Natural killer cell (primary cell): Measurements from ENCODE around the gene HSPG2. TPM values are rescaled to one million over a fixed set of nuclear protein-coding genes. Genes with fewer than 3 reads are reported as not detected.

ENCODE experiments used
- ATAC-seq, 3 donors: fragments of 150-1000 bp in 2 of 3; fragments of 200-7000 bp in 1 of 3; cut with Tn5 transposase; 1 replicate in 1 of 3; 2 replicates in 2 of 3; pipeline ENCODE4 v1.10.0; 2021; ENCODE audit warnings: mild to moderate bottlenecking in 2 of 3, moderate library complexity in 2 of 3
- DNase-seq, 2 donors: peaks; one replicate each; pipeline versions ENCODE4 v3.0.0 to v3.0.0-alpha.2; 2013 to 2021; ENCODE audit warnings: mixed read lengths in 1 of 2
- H3K27ac ChIP-seq: one replicate; pipeline ENCODE4 v1.5.1; 2013; ENCODE audit warnings: mild to moderate bottlenecking, low read length
- H3K27me3 ChIP-seq: one replicate; pipeline ENCODE4 v1.6.1; 2013; ENCODE audit warnings: low read length; ENCODE audit not compliant: control insufficient read depth, insufficient read depth
- H3K36me3 ChIP-seq: one replicate; pipeline ENCODE4 v1.6.1; 2013; ENCODE audit warnings: low read length; ENCODE audit not compliant: control insufficient read depth, insufficient read depth
- H3K4me1 ChIP-seq: one replicate; pipeline ENCODE4 v1.6.1; 2013; ENCODE audit warnings: low read length; ENCODE audit not compliant: control insufficient read depth, insufficient read depth
- H3K4me3 ChIP-seq: one replicate; pipeline ENCODE4 v1.5.1; 2013; ENCODE audit warnings: low read length
- H3K9me3 ChIP-seq: one replicate; pipeline ENCODE4 v1.6.1; 2013; ENCODE audit warnings: low read length; ENCODE audit not compliant: control insufficient read depth, insufficient read depth
- H3K27ac Mint-ChIP-seq, 2 donors: one replicate each; pipeline ENCODE4 v1.8.0; 2022; ENCODE audit warnings: mild to moderate bottlenecking in 2 of 2, mixed read lengths in 2 of 2, moderate library complexity in 1 of 2
- H3K27me3 Mint-ChIP-seq, 2 donors: one replicate each; pipeline ENCODE4 v1.8.0; 2022; ENCODE audit warnings: low read depth in 2 of 2, mixed read lengths in 2 of 2
- H3K36me3 Mint-ChIP-seq: one replicate; pipeline ENCODE4 v1.8.0; 2022; ENCODE audit warnings: mixed read lengths
- H3K4me1 Mint-ChIP-seq, 2 donors: one replicate each; pipeline ENCODE4 v1.8.0; 2022; ENCODE audit warnings: mixed read lengths in 2 of 2
- H3K4me3 Mint-ChIP-seq: one replicate; pipeline ENCODE4 v1.8.0; 2022; ENCODE audit warnings: mild to moderate bottlenecking, moderate library complexity, mixed read lengths
- H3K9me3 Mint-ChIP-seq, 2 donors: one replicate each; pipeline ENCODE4 v1.8.0; 2022; ENCODE audit warnings: mixed read lengths in 2 of 2
- WGBS: methylation state at CpG from one replicate; pipeline ENCODE4 v1.1.7; 2013; ENCODE audit warnings: missing lambda C conversion rate; ENCODE audit not compliant: insufficient coverage; 5-methylcytosine and 5-hydroxymethylcytosine counted together
- intact Hi-C: fragments of 100-400 bp; cut with micrococcal nuclease; formaldehyde crosslinking; loops from one replicate; pipeline ENCODE4 v1.14.2; 2022
- total RNA-seq, 4 donors: library from RNA; stranded (reverse); fragments of 120-200 nt in 1 of 4; gene quantifications; one replicate each; pipeline versions ENCODE4 v1.2.3 to v1.2.4, GENCODE V29; 2013 to 2022
- TF ChIP-seq, protein P1 (sequence below): fragments of 200-600 bp; IDR thresholded peaks from one replicate; pipeline ENCODE4 v1.8.0; 2022; ENCODE audit warnings: antibody characterized with exemption

The HSPG2 gene
- total RNA-seq, 3 donors from 2014 or later (not counting 1 experiment from before 2014, with no cell fraction given) = 0.54 to 0.93 (median 0.90) TPM

GRCh38 chr1:21924503-21925005 is 12.6 kb downstream of the HSPG2 start:
- Histone ChIP-seq H3K27ac (no peak overlapping the region), H3K4me3 (no peak overlapping the region), H3K27me3 (no peaks in the 10 kb centered on the region), H3K36me3 (no peaks in the 10 kb centered on the region), H3K9me3 (no peaks in the 10 kb centered on the region), H3K4me1 (no peaks in the 10 kb centered on the region)
- H3K4me1 Mint-ChIP-seq = no peaks in the 10 kb centered on the region
- TF ChIP-seq, protein P1, sequence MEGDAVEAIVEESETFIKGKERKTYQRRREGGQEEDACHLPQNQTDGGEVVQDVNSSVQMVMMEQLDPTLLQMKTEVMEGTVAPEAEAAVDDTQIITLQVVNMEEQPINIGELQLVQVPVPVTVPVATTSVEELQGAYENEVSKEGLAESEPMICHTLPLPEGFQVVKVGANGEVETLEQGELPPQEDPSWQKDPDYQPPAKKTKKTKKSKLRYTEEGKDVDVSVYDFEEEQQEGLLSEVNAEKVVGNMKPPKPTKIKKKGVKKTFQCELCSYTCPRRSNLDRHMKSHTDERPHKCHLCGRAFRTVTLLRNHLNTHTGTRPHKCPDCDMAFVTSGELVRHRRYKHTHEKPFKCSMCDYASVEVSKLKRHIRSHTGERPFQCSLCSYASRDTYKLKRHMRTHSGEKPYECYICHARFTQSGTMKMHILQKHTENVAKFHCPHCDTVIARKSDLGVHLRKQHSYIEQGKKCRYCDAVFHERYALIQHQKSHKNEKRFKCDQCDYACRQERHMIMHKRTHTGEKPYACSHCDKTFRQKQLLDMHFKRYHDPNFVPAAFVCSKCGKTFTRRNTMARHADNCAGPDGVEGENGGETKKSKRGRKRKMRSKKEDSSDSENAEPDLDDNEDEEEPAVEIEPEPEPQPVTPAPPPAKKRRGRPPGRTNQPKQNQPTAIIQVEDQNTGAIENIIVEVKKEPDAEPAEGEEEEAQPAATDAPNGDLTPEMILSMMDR = no peak
- H3K27ac Mint-ChIP-seq = no peak overlapping the region
- ATAC-seq (no peak), DNase-seq (no peak)
- no peak overlapping the region for H3K4me3 Mint-ChIP-seq
- no peaks in the 10 kb centered on the region for H3K9me3 Mint-ChIP-seq
- no peaks in the 10 kb centered on the region for H3K36me3 Mint-ChIP-seq
- intact Hi-C loops = no loop called here
- peaks cover 0 to 2% of the 10 kb centered on the region in 2 donors for H3K27me3 Mint-ChIP-seq
- WGBS = 66% methylated on average over 5 of the region's 5 CpGs

- ATAC-seq = no peak
Measured at GRCh38 chr1:21922090-21923013, 14.8 kb downstream of the HSPG2 start.

DNA sequence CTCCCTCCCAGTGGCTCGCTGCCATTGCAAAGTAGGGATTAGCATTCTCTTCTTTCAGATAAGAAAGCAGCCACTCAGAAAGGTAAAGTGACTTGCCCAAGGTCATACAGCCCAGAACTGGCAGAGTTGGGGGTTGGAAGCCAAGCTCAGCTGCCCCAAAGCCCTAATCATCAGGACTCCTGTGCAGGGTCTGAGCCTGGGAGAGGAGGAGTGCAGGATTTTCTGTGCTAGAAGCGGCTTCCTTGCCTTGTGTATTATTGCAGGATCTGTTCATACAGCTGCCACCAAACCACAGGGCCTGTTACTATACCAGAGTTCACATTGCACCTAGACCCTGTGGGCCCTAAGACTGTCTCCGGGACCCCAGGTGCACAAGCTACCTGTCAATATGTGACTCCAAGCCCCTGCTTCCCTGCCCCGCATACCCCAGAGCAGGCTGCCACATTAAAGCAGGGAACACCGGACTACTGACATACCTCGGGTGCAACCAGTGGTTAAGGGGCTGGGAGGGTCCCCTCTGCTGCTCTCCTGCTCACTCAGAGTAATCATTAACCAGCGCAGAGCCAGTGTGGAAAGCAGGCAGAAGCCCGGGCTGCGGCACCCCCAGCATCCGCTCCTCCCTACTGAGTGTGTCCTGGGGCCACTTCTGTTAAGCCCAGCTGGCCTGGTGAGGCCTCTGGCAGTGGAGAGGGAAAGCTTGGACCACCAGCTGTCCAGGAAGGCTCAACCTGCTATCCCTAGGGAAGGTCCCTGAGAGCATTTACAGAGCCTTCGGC is 15.8 kb downstream of the HSPG2 start:
- Mint-ChIP-seq H3K4me1 (no peaks in the 10 kb centered on the region), H3K36me3 (no peaks in the 10 kb centered on the region), H3K9me3 (no peaks in the 10 kb centered on the region), H3K4me3 (no peak overlapping the region), H3K27me3 (peaks cover 0 to 2% of the 10 kb centered on the region in 2 donors), H3K27ac (no peak overlapping the region)
- DNase-seq (no peak), ATAC-seq (no peak)
- Histone ChIP-seq H3K27me3 (no peaks in the 10 kb centered on the region), H3K36me3 (no peaks in the 10 kb centered on the region), H3K4me3 (no peak overlapping the region), H3K9me3 (no peaks in the 10 kb centered on the region), H3K27ac (no peak overlapping the region), H3K4me1 (no peaks in the 10 kb centered on the region)
- intact Hi-C loops = no loop called here
- TF ChIP-seq, protein P1 = no peak
- 86% methylated on average over 9 of the region's 11 CpGs for WGBS

More at GRCh38 chr1:21922090-21923013, 14.8 kb downstream of the HSPG2 start:
- Histone ChIP-seq H3K9me3 (no peaks in the 10 kb centered on the region), H3K36me3 (no peaks in the 10 kb centered on the region), H3K4me1 (no peaks in the 10 kb centered on the region), H3K4me3 (no peak overlapping the region), H3K27ac (no peak overlapping the region), H3K27me3 (no peaks in the 10 kb centered on the region)
- 70% methylated on average over 11 of the region's 15 CpGs for WGBS
- intact Hi-C loops = no loop called here
- DNase-seq = no peak
- no peak overlapping the region for H3K27ac Mint-ChIP-seq
- H3K9me3 Mint-ChIP-seq = no peaks in the 10 kb centered on the region
- no peaks in the 10 kb centered on the region for H3K36me3 Mint-ChIP-seq
- no peak overlapping the region for H3K4me3 Mint-ChIP-seq
- TF ChIP-seq, protein P1 = no peak
- peaks cover 0 to 2% of the 10 kb centered on the region in 2 donors for H3K27me3 Mint-ChIP-seq
- H3K4me1 Mint-ChIP-seq = no peaks in the 10 kb centered on the region
